SU-DHL-6 (cell line): ENCODE data around the gene ALG6.

ENCODE experiments used
- H2AFZ ChIP-seq: fragments of 200-600 bp; sonication (generic); 2 replicates; pipeline ENCODE4 v1.6.1; 2014; ENCODE audit warnings: low read depth, mild to moderate bottlenecking, moderate library complexity, mixed read lengths, antibody characterized with exemption, low read length; ENCODE audit not compliant: severe bottlenecking
- H3F3A ChIP-seq: fragments of 200-600 bp; shearing (Covaris generic); 2 replicates; pipeline ENCODE4 v1.6.0; 2016; ENCODE audit warnings: antibody characterized with exemption, mild to moderate bottlenecking; ENCODE audit not compliant: insufficient read depth
- H3K27ac ChIP-seq: fragments of 200-600 bp; sonication (generic); 2 replicates; pipeline ENCODE4 v1.5.1; 2016; ENCODE audit warnings: low read depth, mild to moderate bottlenecking, low read length, moderate library complexity, mixed read lengths
- H3K27me3 ChIP-seq: fragments of 200-600 bp; sonication (generic), shearing (Covaris generic); 2 replicates; pipeline ENCODE4 v1.6.0; 2014; ENCODE audit warnings: mild to moderate bottlenecking, low read length
- H3K36me3 ChIP-seq: fragments of 200-600 bp; sonication (generic); 2 replicates; pipeline ENCODE4 v1.6.1; 2014; ENCODE audit warnings: mild to moderate bottlenecking, low read length, mixed read lengths
- H3K4me2 ChIP-seq: fragments of 300-600, 200-600 bp; shearing (Covaris generic), sonication (generic); 2 replicates; pipeline ENCODE4 v1.6.0; 2014; ENCODE audit warnings: low read length, low read depth, mild to moderate bottlenecking; ENCODE audit not compliant: poor library complexity, severe bottlenecking
- H3K4me3 ChIP-seq: fragments of 200-600 bp; sonication (generic); 2 replicates; pipeline ENCODE4 v1.5.1; 2014; ENCODE audit warnings: antibody characterized with exemption, low read length, mild to moderate bottlenecking, mixed read lengths; ENCODE audit not compliant: insufficient read depth, poor library complexity, severe bottlenecking
- H3K79me2 ChIP-seq: fragments of 200-600 bp; sonication (generic); 2 replicates; pipeline ENCODE4 v1.6.1; 2014; ENCODE audit warnings: mild to moderate bottlenecking, low read length, moderate library complexity; ENCODE audit not compliant: insufficient read depth
- H3K9ac ChIP-seq: fragments of 200-600 bp; sonication (generic); 2 replicates; pipeline ENCODE4 v1.7.0; 2014; ENCODE audit warnings: mild to moderate bottlenecking, low read length
- H3K9me2 ChIP-seq: fragments of 200-600 bp; sonication (generic); replicated peaks from 2 replicates; pipeline ENCODE4 v1.6.1; 2014; ENCODE audit warnings: low read length; ENCODE audit not compliant: insufficient read depth
- H3K9me3 ChIP-seq: fragments of 200-600 bp; sonication (generic); 2 replicates; pipeline ENCODE4 v1.6.1; 2014; ENCODE audit warnings: low read length, mixed read lengths; ENCODE audit not compliant: insufficient read depth
- H4K20me1 ChIP-seq: fragments of 200-600 bp; sonication (generic); 2 replicates; pipeline ENCODE4 v1.6.1; 2014; ENCODE audit warnings: low read depth, mild to moderate bottlenecking, antibody characterized with exemption, low read length, moderate library complexity, mixed read lengths
- EZH2phosphoT487 ChIP-seq: fragments of 200-600 bp; sonication (generic), shearing (Covaris generic); conservative IDR thresholded peaks from 2 replicates; pipeline ENCODE4 v1.6.1; 2018; ENCODE audit warnings: mild to moderate bottlenecking, antibody characterized with exemption, low read length, moderate library complexity, mixed read lengths
- TF ChIP-seq, protein P1 (sequence below): fragments of 200-600 bp; sonication (generic); IDR thresholded peaks from one replicate; pipeline ENCODE4 v1.5.1; 2017; ENCODE audit warnings: antibody characterized with exemption, mild to moderate bottlenecking, low read length, moderate library complexity; ENCODE audit not compliant: insufficient read depth, poor library complexity, severe bottlenecking

The ALG6 gene

DNA sequence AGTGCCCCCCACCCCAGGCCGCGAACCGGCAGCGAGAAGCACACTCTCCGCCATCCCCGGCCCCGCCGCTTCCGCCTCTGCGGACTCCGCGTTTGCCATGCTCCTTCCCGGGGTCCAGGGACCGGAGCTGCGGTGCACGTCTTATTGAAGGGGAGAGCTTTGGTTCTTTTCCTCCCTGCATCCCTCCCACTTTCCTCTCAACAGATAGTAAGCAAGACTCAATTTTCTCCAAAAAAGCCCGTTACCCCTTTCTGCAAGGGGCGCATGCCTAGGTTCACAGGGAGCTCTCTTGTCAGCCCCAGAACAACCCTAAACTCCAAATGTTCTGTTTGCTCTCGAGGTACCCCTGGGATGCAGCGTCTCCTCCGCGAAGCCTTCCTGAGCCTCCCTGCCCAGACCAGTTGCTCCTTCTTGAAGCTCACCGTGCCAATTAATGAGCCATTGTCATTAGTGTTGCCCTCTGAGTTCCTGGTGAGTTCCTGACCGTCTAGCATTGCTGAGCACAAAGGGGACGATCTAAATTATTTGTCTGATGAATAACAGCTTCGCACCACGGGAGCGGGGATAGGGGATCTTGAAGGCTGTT is 37.0 kb upstream of the ALG6 start:
- H3K4me3 ChIP-seq, result no peak overlapping the region

DNA sequence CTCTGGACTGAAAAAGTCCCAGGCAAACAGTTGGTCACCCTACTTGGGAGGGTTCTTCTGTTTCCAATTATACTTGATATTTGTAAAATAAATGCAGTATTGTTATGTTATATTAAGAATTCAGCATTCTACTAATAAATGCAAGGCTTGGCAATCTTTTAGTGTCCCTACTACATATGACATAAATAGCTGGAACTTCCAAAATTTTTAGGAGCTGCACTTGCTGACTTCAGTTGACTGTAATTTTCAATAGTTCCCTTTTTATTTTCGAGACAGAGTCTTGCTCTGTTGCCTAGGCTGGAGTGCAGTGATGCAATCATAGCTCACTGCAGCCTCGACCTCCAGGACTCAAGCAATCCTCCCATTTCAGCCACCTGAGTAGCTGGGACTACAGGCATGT is 25.0 kb upstream of the ALG6 start:
- no peaks in the 10 kb centered on the region for H4K20me1 ChIP-seq
- no peaks in the 10 kb centered on the region for H3K36me3 ChIP-seq
- H3K79me2 ChIP-seq, result no peaks in the 10 kb centered on the region
- H3K4me3 ChIP-seq, result no peak overlapping the region
- TF ChIP-seq, protein P1, sequence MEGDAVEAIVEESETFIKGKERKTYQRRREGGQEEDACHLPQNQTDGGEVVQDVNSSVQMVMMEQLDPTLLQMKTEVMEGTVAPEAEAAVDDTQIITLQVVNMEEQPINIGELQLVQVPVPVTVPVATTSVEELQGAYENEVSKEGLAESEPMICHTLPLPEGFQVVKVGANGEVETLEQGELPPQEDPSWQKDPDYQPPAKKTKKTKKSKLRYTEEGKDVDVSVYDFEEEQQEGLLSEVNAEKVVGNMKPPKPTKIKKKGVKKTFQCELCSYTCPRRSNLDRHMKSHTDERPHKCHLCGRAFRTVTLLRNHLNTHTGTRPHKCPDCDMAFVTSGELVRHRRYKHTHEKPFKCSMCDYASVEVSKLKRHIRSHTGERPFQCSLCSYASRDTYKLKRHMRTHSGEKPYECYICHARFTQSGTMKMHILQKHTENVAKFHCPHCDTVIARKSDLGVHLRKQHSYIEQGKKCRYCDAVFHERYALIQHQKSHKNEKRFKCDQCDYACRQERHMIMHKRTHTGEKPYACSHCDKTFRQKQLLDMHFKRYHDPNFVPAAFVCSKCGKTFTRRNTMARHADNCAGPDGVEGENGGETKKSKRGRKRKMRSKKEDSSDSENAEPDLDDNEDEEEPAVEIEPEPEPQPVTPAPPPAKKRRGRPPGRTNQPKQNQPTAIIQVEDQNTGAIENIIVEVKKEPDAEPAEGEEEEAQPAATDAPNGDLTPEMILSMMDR, result no peak
- no peak for TF ChIP-seq EZH2phosphoT487
- H3K27me3 ChIP-seq, result no peaks in the 10 kb centered on the region
- H3K9me3 ChIP-seq, result no peaks in the 10 kb centered on the region
- no peak overlapping the region for H3K4me2 ChIP-seq
- no peak overlapping the region for H2AFZ ChIP-seq
- H3F3A ChIP-seq, result no peaks in the 10 kb centered on the region
- no peak overlapping the region for H3K9ac ChIP-seq
- no peak overlapping the region for H3K27ac ChIP-seq
- no peaks in the 10 kb centered on the region for H3K9me2 ChIP-seq

More for the DNA sequence above, 37.0 kb upstream of the ALG6 start:
- Histone ChIP-seq H4K20me1 (no peaks in the 10 kb centered on the region), H3K27me3 (no peaks in the 10 kb centered on the region), H3K79me2 (no peaks in the 10 kb centered on the region), H3K27ac (no peak overlapping the region), H3K9ac (no peak overlapping the region), H3K9me3 (no peaks in the 10 kb centered on the region), H3K36me3 (no peaks in the 10 kb centered on the region), H3K9me2 (no peaks in the 10 kb centered on the region), H3F3A (peaks cover 5% of the 10 kb centered on the region; the same call in 1 of the 2 replicates), H3K4me2 (no peak overlapping the region), H2AFZ (no peak overlapping the region)
- TF ChIP-seq EZH2phosphoT487, result no peak
- TF ChIP-seq, protein P1, result no peak

DNA sequence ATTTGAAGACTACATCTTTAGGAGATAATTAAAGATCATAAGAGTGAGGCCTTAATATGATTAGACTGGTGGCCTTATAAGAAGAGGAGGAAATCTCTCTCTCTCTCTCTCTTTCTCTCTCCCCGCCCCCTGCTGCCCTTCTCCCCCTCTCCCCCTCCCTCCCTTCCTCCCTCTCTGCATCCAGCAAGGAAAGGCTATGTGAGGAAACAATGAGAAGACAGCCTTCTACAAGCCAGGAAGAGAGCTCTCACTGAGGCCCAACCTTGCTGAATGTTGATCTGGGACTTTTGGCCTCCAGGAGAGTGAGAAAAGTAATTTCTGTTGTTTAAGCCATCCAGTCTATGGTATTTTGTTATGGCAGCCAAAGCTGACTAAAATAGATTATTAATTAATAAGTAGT is 23.5 kb upstream of the ALG6 start:
- Histone ChIP-seq H3K27me3 (no peaks in the 10 kb centered on the region), H3K27ac (no peak overlapping the region), H3F3A (no peaks in the 10 kb centered on the region), H3K4me3 (no peak overlapping the region), H4K20me1 (no peaks in the 10 kb centered on the region), H2AFZ (no peak overlapping the region), H3K79me2 (no peaks in the 10 kb centered on the region), H3K9ac (no peak overlapping the region), H3K4me2 (no peak overlapping the region), H3K9me2 (no peaks in the 10 kb centered on the region), H3K36me3 (no peaks in the 10 kb centered on the region), H3K9me3 (no peaks in the 10 kb centered on the region)
- TF ChIP-seq, protein P1, result no peak
- TF ChIP-seq EZH2phosphoT487, result no peak
